Activated naive CD8-positive, alpha-beta T cell treated with anti-CD3 and anti-CD28 coated beads, Interleukin-2, amount 50 U/mL, for 16 hours (primary cell): ENCODE data around the gene XXYLT1.
"Not testable (repeated sequence)": the region's sequence is repeated elsewhere in the genome, so short reads cannot be mapped to it uniquely, and the experiment has no call there.

Experiments used
- DNase-seq: peaks from one replicate; pipeline ENCODE4 v3.0.0-alpha.2; 2020; ENCODE audit warnings: low read depth, low spot score

Gene XXYLT1

GRCh38 chr3:195208183-195208582 lies 62.8 kb downstream of the XXYLT1 start:
- no peak for DNase-seq

DNA sequence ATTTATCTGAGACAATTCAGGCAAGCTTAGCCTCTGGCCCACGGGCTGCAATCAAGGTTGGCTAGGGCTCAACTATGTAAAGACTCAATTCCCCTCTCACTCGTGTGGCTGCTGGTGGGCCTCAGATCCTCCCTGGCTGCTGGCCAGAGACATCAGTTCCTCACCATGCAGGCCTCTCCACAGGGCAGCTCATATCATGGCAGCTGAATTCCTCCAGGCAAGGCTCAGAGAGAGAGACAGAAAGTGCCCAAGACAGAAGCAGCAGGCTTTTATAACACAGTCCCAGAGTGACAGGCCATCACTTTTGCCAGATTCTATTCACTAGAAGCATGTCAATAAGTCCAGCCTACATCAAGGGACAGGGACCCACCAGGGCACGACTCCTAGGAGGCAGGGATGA lies 63.2 kb downstream of the XXYLT1 start:
- DNase-seq: no peak

DNA sequence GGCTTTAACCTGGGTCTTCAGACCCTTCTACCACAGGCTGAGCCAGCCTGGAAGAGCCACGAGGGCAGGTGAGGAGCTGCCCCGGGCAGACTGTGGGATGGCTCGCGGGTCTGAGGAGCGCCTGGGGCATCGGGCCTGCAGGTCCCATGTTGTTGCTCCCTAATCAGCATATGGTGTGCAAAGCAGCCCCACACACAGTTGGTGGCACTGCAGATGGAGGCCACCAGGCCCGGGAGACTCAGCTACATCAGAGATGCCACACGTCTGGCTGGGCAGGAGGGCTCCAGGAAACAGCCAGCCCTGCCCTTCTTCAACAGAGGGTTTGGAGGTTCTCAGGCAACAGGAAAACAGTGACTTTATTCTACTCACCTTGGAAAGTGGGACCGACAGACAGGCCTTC lies 63.9 kb downstream of the XXYLT1 start:
- DNase-seq: no peak

DNA sequence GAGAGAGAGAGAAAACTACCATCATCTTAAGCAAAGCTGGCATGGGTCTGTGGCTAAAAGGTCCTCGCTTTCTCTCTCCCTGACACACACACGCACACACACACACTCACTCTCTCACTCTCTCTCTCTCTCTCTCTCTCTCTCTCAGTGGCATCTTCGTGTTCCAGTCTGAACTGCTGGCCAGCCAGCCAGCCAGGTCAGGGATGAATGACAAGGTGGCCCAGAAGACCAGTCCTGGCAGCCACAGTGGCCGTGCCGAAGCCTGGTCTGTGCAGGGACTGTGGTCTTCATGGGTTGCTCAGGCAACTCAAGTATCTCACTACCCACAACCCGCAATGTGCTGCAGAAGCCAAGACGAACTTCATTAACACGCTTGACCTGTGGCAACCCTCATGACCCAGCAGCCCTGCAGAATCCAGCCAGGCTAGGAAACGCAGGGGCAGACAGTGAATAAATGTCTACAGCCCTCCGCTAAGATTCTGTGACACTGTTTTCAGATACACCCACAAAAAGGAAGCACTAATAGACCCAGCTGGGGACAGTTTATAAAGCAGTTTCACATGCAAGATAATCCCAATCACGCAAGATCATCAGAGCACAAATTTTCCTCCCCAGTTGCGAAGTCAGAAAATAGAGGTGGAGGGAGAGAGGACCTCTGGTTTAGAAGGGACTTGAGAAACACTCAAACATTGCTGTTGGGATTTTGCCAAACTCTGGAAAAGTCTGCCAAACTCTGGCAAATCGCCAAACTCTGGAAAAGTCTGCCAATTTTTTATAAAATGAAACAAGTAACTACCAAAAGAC lies 66.4 kb downstream of the XXYLT1 start:
- no peak for DNase-seq

- DNase-seq: no peak
Observed at GRCh38 chr3:195203606-195204005, 67.4 kb downstream of the XXYLT1 start.

- DNase-seq: no peak
Observed at GRCh38 chr3:195201295-195201694, 69.7 kb downstream of the XXYLT1 start.

DNA sequence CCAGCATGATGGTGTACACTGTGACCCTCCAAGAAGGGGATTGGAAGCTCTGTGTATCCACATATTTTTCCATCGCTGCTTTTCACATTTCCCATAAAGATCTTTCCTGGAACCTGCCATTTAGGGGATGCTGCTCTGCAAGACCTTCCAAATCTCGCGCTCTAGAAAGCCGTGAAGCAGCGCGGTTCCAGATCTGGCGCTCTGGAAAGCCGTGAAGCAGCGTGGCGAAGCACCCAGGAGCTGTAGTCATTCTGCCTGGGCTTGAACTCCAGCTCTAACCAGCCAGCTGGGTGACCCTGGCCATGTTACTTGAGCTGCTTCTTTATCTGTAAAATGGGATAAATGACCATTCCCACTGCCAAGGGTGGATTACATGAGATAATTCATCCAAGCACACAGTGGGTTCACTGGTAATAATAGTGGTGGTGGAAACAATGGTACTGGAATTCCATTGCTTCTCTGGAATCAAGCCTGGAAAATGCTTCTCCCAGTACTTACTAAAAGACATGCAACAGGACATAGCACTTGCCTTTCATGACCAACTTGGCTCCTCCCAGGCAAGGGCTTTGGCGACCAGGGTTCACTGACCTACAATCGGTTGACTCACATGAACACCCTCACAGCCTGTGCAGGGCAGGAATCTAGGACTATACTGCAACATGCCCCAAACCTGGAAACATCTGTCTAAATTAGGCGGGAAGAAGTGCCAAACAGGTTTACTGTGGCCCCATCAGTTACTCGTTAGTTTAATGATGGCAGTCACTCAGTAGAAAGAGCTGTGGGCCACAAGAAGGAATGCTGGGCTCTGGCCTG lies 70.7 kb downstream of the XXYLT1 start:
- DNase-seq: no peak

GRCh38 chr3:195198426-195199346 lies 72.3 kb downstream of the XXYLT1 start:
- DNase-seq: no peak

GRCh38 chr3:195197765-195198425 lies 73.1 kb downstream of the XXYLT1 start:
- DNase-seq: no peak

GRCh38 chr3:195196266-195196665 lies 74.7 kb downstream of the XXYLT1 start:
- no peak for DNase-seq

- no peak for DNase-seq
Observed at GRCh38 chr3:195195321-195196209, 75.4 kb downstream of the XXYLT1 start.

- no peak for DNase-seq
Observed at GRCh38 chr3:195194559-195195206, 76.3 kb downstream of the XXYLT1 start.

DNA sequence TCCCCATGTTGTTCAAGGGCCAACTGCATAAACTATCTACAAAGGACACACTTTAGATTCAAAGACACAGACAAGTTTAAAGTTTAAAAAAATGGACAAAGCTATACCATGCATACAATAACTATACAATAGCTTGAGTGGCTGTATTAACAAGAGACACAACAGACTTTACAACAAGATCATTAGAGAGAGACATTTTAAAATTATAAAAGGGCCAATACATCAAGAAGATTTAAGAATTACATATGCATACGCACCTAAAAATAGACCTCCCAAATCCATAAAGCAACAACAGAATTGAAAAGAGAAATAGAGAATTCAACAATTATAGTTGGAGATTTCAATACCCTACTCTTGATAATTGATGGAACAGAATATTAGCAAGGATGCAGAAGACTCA lies 79.4 kb downstream of the XXYLT1 start:
- no peak for DNase-seq

DNA sequence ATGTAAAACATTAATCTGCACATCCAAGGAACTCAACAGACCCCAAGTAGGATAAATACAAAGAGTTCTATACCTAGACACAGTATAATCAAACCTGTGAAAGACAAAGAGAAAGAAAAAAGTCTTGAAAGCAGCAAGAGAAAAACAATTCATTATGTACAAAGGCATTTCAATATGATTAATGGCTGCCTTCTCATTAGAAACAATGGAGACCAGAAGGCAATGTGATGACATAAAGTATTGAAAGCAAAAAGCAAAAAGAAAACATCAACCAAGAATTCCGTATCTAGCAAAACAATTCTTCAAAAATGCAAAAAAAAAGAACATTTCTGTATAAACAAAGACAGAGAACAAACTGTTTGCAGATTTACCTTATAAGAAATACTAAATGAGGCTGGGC lies 81.1 kb downstream of the XXYLT1 start:
- no peak for DNase-seq

GRCh38 chr3:195188426-195188927 lies 82.5 kb downstream of the XXYLT1 start:
- no peak for DNase-seq

DNA sequence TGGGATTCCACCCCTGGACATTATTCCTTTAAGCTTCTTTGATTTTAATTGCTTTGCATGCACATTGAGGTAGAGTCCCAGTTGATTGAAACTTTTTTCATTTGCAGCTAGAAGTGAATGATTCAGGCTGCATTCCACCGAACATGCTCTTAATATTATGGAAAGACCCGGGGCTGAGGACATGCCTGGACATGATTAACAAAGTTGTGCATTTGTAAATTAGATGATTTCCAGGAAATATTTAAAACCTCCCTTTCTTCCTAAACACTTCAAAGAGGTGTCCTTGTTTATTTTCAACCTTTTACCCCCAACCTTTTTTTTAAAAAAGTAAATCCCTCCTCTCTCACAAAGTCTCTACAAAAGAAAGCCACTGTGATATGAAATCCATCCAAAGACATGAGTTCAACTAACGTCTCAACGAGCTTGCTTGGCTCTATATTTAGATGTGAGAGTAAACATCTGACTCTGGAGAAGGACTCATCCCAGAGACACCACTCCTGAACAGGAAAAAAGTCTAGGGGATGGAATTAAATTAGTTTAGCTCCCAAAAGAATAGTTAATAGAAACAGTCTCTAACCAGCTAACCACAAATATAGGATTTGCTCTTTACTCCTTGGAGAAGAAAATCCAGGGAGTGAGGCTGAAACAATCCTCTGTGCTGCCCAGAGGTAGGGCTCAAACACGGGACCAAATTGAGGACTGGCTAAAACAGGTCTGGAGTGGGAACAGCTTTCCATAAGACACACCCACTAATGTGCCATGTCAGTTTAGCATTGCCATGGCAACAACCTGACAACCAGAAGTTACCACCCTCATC lies 83.1 kb downstream of the XXYLT1 start:
- no peak for DNase-seq

- DNase-seq: not testable (repeated sequence)
Observed at GRCh38 chr3:195186710-195187047, 84.3 kb downstream of the XXYLT1 start.

- no peak for DNase-seq
Observed at GRCh38 chr3:195186041-195186709, 84.8 kb downstream of the XXYLT1 start.
